ENCODE measurements around the gene ACOT4.
"Not testable (repeated sequence)": the region's sequence is repeated elsewhere in the genome, so short reads cannot be mapped to it uniquely, and the experiment has no call there.

Gene ACOT4

DNA sequence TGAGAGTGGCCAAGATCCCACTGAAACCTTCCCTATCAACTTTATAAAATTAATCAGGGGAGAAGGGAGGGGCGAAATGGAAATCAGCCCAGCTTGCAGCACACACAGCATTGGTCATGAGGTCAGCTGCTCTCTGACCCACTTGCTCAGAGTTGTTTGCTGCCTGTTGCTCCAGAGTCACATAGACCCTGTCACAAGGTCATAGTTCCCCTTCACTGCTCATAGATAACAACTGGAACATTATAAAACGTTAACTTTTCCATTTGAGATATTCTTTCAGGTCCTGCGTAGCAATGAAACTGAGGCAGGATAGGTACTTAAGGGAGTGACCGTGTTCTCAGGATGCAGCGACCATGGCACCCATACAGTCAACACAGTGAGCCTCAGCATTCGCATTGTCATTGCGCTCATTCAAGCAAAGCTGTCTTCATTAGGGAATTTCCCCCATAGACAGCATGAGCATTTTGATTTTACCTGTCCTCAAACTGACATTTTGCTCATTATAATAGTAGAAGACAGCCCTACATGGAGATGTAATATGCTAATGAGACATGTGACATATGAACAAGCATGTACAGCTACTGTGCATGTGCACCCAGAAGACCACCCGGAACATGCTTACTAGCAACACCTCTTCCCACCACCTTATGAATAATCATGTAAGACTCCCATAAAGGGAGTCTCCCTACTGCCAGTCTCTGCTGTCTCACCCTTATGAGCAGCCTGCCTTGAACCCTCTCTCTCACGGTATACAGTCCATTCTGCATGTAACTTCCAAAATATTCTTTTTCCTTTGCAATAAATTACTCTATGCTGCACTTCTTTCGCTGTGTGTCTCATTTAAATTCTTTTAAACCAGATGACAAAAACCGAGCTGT is 9.3 kb upstream of the ACOT4 start:
- not testable (repeated sequence) for DNase-seq

DNA sequence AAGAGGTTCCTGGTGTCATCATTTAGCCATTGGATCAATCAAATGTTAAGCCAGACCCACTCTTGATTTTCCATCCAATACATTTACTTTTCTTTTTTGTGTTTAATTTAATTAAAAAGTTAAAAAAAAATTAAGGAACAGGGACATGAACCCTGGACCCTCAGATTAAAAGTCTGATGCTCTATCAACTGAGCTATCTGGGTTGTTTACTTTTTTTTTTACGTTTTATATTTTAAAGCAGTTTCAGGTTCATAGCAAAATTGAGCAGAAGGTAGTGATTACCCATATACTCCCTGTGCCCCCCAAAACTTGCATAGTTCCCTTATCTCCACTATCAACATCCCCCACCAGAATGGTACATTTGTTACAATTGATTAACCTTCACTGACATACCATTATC is 3.0 kb upstream of the ACOT4 start:
- no peak for DNase-seq

DNA sequence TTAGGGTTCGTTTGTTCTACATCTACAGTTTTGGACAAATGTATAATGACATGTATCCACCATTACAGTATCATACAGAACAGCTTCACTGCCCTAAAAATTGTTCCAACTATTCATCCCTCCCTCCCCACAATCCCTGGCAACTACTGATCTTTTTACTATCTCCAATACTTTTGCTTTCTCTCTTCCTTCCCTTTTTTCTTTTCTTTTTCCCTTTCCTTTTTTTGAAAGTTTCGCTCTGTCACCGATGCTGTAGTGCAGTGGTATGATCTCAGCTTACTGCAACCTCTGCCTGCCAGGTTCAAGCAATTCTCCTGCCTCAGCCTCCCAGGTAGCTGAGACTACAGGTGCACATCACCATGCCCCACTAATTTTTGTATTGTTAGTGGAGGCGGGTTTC is 2.6 kb upstream of the ACOT4 start:
- DNase-seq, result no peak

DNA sequence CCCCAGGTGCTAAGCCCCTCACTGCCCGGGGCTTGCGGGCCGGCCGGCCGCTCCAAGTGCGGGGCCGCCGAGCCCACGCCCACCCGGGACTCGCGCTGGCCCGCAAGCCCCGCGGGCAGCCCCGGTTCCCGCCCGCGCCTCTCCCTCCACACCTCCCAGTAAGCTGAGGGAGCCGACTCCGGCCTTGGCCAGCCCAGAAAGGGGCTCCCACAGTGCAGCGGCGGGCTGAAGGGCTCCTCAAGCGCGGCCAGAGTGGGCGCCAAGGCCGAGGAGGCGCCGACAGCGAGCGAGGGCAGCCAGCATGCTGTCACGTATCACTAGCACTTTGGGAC is 1.0 kb upstream of the ACOT4 start:
- DNase-seq, result not testable (repeated sequence)

DNA sequence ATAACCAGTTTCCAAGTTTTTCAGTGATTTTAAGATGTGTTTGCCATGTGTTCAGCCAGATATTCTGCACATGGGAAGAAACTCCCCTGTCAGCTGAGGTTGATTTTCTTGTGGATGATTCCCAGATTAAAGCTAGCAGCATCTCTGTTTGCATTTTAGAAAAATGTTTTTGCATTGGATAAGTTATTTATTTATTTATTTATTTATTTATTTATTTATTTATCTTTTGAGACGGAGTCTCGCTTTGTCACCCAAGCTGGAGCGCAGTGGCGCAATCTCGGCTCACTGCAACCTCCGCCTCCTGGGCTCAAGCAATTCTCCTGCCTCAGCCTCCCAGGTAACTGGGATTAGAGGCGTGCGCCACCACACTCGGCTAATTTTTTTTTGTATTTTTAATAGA is 2.8 kb downstream of the ACOT4 start:
- DNase-seq, result no peak

- no peak for DNase-seq
Measured at GRCh38 chr14:73599499-73599898, 7.8 kb downstream of the ACOT4 start.

DNA sequence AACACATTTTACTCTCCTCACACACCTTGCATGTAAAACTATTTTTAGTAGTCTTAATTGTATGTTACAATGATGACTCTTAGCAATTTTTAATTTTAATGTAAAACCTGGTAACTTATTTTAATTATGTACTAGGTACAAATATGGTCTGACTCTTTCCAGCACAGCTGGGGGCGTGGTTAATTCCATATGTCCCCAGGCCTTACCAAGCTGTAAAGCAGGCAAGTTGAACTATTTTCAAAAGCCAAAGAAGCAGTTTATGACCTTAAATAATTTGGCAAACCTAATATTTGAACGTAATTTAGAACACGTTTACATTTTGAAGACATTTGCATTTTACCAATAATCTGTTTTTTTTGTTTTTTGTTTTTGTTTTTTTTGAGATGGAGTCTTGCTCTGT is 11.3 kb downstream of the ACOT4 start:
- DNase-seq, result no peak

GRCh38 chr14:73606271-73606670 is 14.6 kb downstream of the ACOT4 start:
- DNase-seq, result peak; percentile 46

- DNase-seq, result no peak
Measured at GRCh38 chr14:73607241-73607640, 15.6 kb downstream of the ACOT4 start.

DNA sequence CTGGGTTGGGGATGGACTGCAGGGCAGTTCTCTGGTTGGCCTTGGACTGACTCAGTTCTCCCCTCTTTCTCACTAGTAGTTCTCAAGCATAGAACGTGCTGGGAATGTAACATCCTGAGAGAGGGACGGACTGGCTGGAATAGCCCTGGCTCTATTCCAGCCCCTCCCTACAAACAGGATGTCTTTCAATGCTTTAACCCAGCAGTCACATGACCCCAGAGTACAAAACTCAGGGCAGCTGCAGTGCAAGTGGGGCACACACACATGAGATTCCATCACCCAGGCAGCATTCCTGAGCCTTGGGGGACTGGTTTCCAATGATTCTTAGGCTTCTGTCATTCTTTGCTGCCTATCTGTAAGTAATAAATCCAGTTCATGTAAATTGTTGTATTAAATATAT is 19.0 kb downstream of the ACOT4 start:
- DNase-seq, result no peak

- DNase-seq, result peak; percentile 61
Measured at GRCh38 chr14:73612339-73613045, 20.8 kb downstream of the ACOT4 start, which contains the start of gene ACOT6. ACOT6 (plus strand) TSS chr14:73612517; CDS start chr14:73612572, 55 bp downstream.

DNA sequence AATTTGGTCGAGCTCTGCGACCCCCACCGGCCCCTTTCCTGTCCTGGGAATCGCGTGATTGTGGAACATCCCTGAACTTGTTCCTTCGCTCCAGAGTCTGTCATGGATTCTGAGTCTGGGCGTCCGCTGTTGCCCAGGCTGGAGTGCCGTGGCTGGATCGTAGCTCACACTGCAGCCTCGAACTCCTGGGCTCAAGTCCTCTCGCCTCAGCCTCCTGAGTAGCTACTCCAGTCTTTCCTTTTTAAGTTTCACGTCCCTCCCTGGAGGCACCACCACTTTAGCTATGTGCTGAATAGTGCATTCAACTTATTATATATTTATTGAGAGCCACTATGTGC is 21.3 kb downstream of the ACOT4 start:
- DNase-seq, result no peak

- no peak for DNase-seq
Measured at GRCh38 chr14:73613419-73613963, 21.8 kb downstream of the ACOT4 start.

DNA sequence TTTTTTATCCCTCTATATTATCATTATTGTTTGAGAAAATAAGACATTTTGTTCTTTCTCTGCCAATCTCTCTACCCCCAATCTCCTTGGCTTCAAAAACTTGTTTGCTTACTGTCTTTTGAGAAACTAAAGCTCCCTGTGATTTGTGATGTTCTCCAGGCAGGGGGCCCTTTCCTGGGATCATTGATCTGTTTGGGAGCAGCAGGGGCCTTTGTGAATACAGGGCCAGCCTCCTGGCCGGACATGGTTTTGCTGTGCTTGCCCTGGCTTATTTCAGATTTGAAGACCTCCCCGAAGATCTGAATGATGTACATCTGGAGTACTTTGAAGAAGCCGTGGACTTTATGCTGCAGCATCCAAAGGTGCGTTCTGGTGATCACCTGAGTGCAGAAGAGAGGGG is 25.2 kb downstream of the ACOT4 start:
- DNase-seq, result no peak

GRCh38 chr14:73619524-73619923 is 27.9 kb downstream of the ACOT4 start:
- no peak for DNase-seq

GRCh38 chr14:73620268-73620667 is 28.6 kb downstream of the ACOT4 start:
- DNase-seq, result no peak

DNA sequence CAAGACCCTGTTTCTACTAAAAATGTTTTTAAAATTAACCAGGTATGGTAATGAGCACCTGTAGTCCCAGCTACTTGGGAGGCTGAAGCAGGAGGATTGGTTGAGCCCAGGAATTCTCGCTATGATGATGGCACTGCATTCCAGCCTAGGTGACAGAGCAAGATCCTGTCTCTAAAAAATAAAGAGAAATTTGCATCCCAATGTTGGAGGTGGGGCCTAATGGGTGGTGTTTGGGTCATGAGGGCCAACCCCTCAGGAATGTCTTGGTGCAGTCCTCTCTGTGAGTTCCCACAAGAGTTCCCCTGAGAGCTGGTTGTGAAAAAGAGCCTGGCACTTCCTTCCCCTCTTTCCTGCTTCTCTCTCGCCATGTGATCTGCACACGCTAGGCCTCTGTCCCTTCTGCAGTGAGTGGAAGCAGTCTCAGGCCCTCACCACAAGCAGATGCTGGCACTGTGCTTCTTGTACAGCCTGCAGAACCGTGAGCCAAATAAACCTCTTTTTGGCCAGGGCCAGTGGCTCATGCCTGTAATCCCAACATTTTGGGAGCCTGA is 31.9 kb downstream of the ACOT4 start:
- DNase-seq, result no peak

GRCh38 chr14:73625706-73626105 is 34.0 kb downstream of the ACOT4 start:
- DNase-seq, result no peak

DNA sequence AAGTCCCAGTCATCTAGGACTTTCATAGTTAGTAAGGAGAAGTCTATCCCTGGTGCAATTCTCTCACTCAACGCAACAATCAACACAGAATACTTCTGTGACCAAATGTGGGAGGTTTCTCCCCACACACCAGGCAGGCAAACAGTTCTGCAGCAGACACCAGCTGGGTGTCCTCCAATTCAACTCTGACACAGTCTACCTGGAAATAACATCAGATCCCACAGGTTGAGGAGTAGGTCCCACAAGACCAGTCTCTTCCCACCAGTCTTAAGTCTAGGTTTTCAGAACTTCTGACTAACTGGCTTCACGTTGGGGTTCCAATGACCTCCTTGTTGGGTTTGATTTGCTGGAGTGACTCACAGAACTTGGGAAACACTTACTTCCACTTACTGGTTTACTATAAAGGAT is 35.5 kb downstream of the ACOT4 start:
- DNase-seq, result peak; percentile 45

GRCh38 chr14:73630009-73630780 is 38.5 kb downstream of the ACOT4 start:
- DNase-seq, result no peak

DNA sequence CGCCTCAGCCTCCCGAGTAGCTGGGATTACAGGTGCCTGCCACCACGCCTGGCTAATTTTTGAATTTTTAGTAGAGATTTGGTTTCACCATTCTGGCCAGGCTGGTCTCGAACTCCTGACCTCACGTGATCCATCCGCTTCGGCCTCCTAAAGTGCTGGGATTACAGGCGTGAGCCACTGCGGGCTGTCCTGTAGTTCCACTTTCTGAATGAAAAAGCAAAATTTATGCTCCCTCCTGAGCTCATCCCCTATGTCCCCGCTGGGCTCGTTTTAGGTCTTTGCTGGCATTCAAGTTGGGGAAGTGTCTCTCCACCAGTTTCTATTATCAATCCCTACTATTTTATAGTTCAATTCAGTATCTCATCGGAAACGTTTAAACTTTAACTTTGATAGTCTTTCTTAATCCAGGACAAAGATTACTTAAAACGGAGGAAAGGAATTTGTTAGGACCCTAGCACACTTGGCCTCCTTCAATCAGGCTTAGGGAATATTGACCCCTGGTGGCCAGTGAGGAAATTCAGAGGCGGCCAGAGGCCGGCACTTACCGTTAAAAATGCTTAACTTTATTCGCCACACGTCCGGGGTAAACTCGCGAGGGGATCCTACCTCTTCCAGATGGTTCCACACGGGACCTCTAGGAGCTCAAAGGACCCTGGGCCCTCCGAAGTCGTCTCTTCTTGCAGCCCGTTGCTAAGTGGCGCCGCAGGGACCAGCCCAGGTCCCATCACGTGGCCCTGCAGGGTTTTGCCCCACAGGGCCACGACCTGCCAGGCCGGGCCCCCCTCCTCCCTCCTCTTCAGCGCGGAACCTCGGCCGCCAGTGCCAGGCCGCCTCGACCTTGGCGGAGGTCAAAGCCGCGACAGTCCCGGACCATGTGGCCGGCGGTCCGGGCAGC is 41.7 kb downstream of the ACOT4 start:
- peak; percentile 66 for DNase-seq
